K562 (cell line): ENCODE measurements around the gene FSD1L.

ENCODE experiments used
- CTCF ChIP-seq, 3 experiments: IDR thresholded peaks in 2 of 3; conservative IDR thresholded peaks in 1 of 3; 2 replicates each; pipeline ENCODE4 v1.5.1; 2011 to 2012; ENCODE audit warnings: low read length in 3 of 3, mild to moderate bottlenecking in 3 of 3, control low read depth in 2 of 3, improper control_type of control experiment in 1 of 3, inconsistent platforms in 1 of 3, low read depth in 1 of 3, mixed read lengths in 1 of 3, moderate library complexity in 1 of 3; ENCODE audit not compliant: insufficient read depth in 2 of 3
- NEUROD1 ChIP-seq: fragments of 150-350 bp; IDR thresholded peaks from 2 replicates; pipeline ENCODE4 v1.6.1; 2014; ENCODE audit warnings: borderline replicate concordance, low read length, low read depth; ENCODE audit not compliant: partially characterized antibody
- NFYB ChIP-seq: IDR thresholded peaks from 2 replicates; pipeline ENCODE4 v1.6.1; 2011; ENCODE audit warnings: mild to moderate bottlenecking, moderate library complexity; ENCODE audit not compliant: insufficient read length; ENCODE audit errors: extremely low read depth
- ZFPM2 ChIP-seq: fragments of 250-450 bp; sonication (Bioruptor Pico); IDR thresholded peaks from 2 replicates; pipeline ENCODE4 v1.5.1; 2022; ENCODE audit warnings: mild to moderate bottlenecking
- ZNF232 ChIP-seq: sonication (generic); formaldehyde crosslinking; IDR thresholded peaks from 2 replicates; pipeline ENCODE4 v1.8.0; 2022; ENCODE audit warnings: mild to moderate bottlenecking, missing genetic modification reagents
- ZNF395 ChIP-seq: fragments of 200-800 bp; sonication (Bioruptor generic); IDR thresholded peaks from 2 replicates; pipeline ENCODE4 v1.6.1; 2017; ENCODE audit warnings: missing genetic modification characterization, missing compliant biosample characterization

GRCh38 chr9:105405514-105406131, 42.2 kb upstream of the FSD1L start:
- TF ChIP-seq ZFPM2 (CRISPR knock-in tag), result no peak
- TF ChIP-seq NFYB, result no peak
- TF ChIP-seq ZNF395, result no peak
- TF ChIP-seq NEUROD1, result no peak
- TF ChIP-seq CTCF (IDR thresholded peaks at IDR 0.05 in 2 of 3, conservative IDR thresholded peaks at IDR 0.05 in 1 of 3; ENCODE audit: insufficient read depth in 2 of 3, low read depth in 1 of 3, low read length in 3 of 3), result no peak
- TF ChIP-seq ZNF232, result no peak
